Measurements from ENCODE around the gene MUC12.
"Not testable (repeated sequence)": the region's sequence is repeated elsewhere in the genome, so short reads cannot be mapped to it uniquely, and the experiment has no call there.

- TF ChIP-seq, protein P1, sequence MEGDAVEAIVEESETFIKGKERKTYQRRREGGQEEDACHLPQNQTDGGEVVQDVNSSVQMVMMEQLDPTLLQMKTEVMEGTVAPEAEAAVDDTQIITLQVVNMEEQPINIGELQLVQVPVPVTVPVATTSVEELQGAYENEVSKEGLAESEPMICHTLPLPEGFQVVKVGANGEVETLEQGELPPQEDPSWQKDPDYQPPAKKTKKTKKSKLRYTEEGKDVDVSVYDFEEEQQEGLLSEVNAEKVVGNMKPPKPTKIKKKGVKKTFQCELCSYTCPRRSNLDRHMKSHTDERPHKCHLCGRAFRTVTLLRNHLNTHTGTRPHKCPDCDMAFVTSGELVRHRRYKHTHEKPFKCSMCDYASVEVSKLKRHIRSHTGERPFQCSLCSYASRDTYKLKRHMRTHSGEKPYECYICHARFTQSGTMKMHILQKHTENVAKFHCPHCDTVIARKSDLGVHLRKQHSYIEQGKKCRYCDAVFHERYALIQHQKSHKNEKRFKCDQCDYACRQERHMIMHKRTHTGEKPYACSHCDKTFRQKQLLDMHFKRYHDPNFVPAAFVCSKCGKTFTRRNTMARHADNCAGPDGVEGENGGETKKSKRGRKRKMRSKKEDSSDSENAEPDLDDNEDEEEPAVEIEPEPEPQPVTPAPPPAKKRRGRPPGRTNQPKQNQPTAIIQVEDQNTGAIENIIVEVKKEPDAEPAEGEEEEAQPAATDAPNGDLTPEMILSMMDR (IDR thresholded peaks at IDR 0.05), result not testable (repeated sequence)
- TF ChIP-seq POLR2A (IDR thresholded peaks at IDR 0.05), result not testable (repeated sequence)
These were observed 34.0 kb upstream of the MUC12 start for GRCh38 chr7:100935381-100935780.

All from esophagus squamous epithelium (tissue), 4 donors.